ENCODE data around the gene PLEK. TPM values are rescaled to one million over a fixed set of nuclear protein-coding genes. Genes with fewer than 3 reads are reported as not detected.

The PLEK gene
- total and polyA plus RNA-seq, 9 of the 15 experiments (the other 6 are each of a cell fraction or from before 2014, with no cell fraction given): 0.14 to 1.2 (median 0.36) TPM

DNA sequence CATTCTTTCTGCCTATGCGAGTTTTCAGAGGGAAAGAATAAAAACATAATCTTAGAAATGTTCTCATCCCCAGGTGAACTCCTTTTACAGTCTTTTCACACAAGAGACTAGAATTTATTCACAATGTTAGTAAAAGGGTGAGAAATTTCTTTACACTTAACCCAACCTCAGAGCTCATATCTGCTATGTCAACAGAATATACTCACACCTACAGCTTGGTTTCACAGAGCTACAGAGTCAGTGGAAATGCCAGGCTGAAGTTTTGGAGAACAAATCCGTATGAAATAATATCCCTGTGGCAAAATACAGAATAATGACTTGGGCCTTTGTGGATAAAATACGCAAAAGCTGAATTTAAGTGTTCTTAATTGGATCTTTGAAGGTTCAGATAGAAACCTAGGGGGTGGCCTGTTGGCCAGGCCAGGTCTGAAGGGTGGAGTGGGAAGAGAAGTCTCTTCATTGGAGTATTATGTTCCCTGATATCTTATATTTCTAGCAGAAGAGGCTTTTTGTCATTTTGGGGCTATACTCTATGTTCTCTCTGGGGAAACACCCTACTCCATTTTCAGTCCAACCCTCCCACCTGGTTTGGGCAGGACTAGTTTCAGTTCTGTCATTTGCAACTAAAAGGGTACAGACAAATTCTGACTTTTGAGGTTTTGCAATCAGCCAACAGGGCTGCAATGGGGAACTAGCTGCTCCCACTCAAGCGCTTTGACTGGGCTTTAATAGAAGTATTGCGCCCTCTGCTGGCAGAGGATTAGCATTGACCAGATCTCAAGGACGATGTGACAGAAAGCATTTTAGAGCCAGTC lies 76.3 kb downstream of the PLEK start (continued):
- TF ChIP-seq MEF2A (IDR thresholded peaks at IDR 0.05; ENCODE audit: control insufficient read depth, low read depth, low read length): no peak
- TF ChIP-seq, protein P1, sequence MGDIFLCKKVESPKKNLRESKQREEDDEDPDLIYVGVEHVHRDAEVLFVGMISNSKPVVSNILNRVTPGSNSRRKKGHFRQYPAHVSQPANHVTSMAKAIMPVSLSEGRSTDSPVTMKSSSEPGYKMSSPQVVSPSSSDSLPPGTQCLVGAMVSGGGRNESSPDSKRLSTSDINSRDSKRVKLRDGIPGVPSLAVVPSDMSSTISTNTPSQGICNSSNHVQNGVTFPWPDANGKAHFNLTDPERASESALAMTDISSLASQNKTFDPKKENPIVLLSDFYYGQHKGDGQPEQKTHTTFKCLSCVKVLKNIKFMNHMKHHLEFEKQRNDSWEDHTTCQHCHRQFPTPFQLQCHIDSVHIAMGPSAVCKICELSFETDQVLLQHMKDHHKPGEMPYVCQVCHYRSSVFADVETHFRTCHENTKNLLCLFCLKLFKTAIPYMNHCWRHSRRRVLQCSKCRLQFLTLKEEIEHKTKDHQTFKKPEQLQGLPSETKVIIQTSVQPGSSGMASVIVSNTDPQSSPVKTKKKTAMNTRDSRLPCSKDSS (IDR thresholded peaks at IDR 0.05; ENCODE audit: low read depth, partially characterized antibody): no peak
- TF ChIP-seq ZNF707 (CRISPR knock-in tag; conservative IDR thresholded peaks at IDR 0.05): no peak
- TF ChIP-seq SRSF3 (IDR thresholded peaks at IDR 0.05; ENCODE audit: insufficient read depth, low read length): no peak
- TF ChIP-seq NFE2 (IDR thresholded peaks at IDR 0.05; ENCODE audit: low read depth): no peak
- TF ChIP-seq, protein P2, sequence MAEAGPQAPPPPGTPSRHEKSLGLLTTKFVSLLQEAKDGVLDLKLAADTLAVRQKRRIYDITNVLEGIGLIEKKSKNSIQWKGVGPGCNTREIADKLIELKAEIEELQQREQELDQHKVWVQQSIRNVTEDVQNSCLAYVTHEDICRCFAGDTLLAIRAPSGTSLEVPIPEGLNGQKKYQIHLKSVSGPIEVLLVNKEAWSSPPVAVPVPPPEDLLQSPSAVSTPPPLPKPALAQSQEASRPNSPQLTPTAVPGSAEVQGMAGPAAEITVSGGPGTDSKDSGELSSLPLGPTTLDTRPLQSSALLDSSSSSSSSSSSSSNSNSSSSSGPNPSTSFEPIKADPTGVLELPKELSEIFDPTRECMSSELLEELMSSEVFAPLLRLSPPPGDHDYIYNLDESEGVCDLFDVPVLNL (CRISPR knock-in tag; IDR thresholded peaks at IDR 0.05; ENCODE audit: low read depth): no peak
- no peak for TF ChIP-seq ZFPM2 (CRISPR knock-in tag; IDR thresholded peaks at IDR 0.05)
- TF ChIP-seq PTBP1 (IDR thresholded peaks at IDR 0.05; ENCODE audit: low read depth, low read length): no peak
- no peak for TF ChIP-seq HNRNPUL1 (IDR thresholded peaks at IDR 0.05; ENCODE audit: low read length)
- no peak for TF ChIP-seq FOXA1 (IDR thresholded peaks at IDR 0.05; ENCODE audit: borderline replicate concordance)
- TF ChIP-seq RNF2 (IDR thresholded peaks at IDR 0.05): no peak
- no peak for TF ChIP-seq SMARCE1 (IDR thresholded peaks at IDR 0.05)
- no peak for TF ChIP-seq PPARD (CRISPR knock-in tag; IDR thresholded peaks at IDR 0.05)
- no peak for TF ChIP-seq CHCHD3 (CRISPR knock-in tag; IDR thresholded peaks at IDR 0.05)
- TF ChIP-seq NCOA2 (IDR thresholded peaks at IDR 0.05; ENCODE audit: partially characterized antibody in 2 of 2): no peak
- no peak for TF ChIP-seq FOXP1 (CRISPR knock-in tag; IDR thresholded peaks at IDR 0.05)
- no peak for TF ChIP-seq OTX1 (CRISPR knock-in tag; IDR thresholded peaks at IDR 0.05)
- TF ChIP-seq ZNF77 (CRISPR knock-in tag; IDR thresholded peaks at IDR 0.05): no peak
- no peak for TF ChIP-seq XRCC3 (IDR thresholded peaks at IDR 0.05)
- TF ChIP-seq, protein P3, sequence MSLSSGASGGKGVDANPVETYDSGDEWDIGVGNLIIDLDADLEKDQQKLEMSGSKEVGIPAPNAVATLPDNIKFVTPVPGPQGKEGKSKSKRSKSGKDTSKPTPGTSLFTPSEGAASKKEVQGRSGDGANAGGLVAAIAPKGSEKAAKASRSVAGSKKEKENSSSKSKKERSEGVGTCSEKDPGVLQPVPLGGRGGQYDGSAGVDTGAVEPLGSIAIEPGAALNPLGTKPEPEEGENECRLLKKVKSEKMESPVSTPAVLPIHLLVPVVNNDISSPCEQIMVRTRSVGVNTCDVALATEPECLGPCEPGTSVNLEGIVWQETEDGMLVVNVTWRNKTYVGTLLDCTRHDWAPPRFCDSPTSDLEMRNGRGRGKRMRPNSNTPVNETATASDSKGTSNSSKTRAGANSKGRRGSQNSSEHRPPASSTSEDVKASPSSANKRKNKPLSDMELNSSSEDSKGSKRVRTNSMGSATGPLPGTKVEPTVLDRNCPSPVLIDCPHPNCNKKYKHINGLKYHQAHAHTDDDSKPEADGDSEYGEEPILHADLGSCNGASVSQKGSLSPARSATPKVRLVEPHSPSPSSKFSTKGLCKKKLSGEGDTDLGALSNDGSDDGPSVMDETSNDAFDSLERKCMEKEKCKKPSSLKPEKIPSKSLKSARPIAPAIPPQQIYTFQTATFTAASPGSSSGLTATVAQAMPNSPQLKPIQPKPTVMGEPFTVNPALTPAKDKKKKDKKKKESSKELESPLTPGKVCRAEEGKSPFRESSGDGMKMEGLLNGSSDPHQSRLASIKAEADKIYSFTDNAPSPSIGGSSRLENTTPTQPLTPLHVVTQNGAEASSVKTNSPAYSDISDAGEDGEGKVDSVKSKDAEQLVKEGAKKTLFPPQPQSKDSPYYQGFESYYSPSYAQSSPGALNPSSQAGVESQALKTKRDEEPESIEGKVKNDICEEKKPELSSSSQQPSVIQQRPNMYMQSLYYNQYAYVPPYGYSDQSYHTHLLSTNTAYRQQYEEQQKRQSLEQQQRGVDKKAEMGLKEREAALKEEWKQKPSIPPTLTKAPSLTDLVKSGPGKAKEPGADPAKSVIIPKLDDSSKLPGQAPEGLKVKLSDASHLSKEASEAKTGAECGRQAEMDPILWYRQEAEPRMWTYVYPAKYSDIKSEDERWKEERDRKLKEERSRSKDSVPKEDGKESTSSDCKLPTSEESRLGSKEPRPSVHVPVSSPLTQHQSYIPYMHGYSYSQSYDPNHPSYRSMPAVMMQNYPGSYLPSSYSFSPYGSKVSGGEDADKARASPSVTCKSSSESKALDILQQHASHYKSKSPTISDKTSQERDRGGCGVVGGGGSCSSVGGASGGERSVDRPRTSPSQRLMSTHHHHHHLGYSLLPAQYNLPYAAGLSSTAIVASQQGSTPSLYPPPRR (CRISPR knock-in tag; IDR thresholded peaks at IDR 0.05; ENCODE audit: borderline replicate concordance): no peak
- TF ChIP-seq, protein P4, sequence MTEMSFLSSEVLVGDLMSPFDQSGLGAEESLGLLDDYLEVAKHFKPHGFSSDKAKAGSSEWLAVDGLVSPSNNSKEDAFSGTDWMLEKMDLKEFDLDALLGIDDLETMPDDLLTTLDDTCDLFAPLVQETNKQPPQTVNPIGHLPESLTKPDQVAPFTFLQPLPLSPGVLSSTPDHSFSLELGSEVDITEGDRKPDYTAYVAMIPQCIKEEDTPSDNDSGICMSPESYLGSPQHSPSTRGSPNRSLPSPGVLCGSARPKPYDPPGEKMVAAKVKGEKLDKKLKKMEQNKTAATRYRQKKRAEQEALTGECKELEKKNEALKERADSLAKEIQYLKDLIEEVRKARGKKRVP (CRISPR knock-in tag; IDR thresholded peaks at IDR 0.05): no peak
- no peak for TF ChIP-seq DACH1 (IDR thresholded peaks at IDR 0.05; ENCODE audit: partially characterized antibody)
